Right atrium auricular region (tissue), 2 donors: ENCODE measurements around the gene SOX5. TPM values are rescaled to one million over a fixed set of nuclear protein-coding genes. Genes with fewer than 3 reads are reported as not detected.

Experiments
- DNase-seq: peaks from one replicate; pipeline ENCODE4 v3.0.0-alpha.2; 2019; ENCODE audit warnings: low spot score
- H3K27ac ChIP-seq, 2 donors: fragments of 200-600 bp; sonication (generic); 1 replicate in 1 of 2; 2 replicates in 1 of 2; pipeline ENCODE4 v1.5.1; 2016 to 2019
- H3K27me3 ChIP-seq, 2 donors: fragments of 200-600 bp; sonication (generic); one replicate each; pipeline versions ENCODE4 v1.5.1 to v1.6.0; 2017 to 2019
- H3K36me3 ChIP-seq: fragments of 200-600 bp; sonication (generic); one replicate; pipeline ENCODE4 v1.5.1; 2016
- H3K4me1 ChIP-seq, 2 donors: fragments of 200-600 bp; sonication (generic); one replicate each; pipeline versions ENCODE4 v1.5.1 to v1.6.0; 2017 to 2019
- H3K4me3 ChIP-seq, 2 donors: fragments of 200-600 bp; sonication (generic); 1 replicate in 1 of 2; 2 replicates in 1 of 2; pipeline ENCODE4 v1.5.1; 2017 to 2019; ENCODE audit warnings: mild to moderate bottlenecking in 1 of 2, moderate library complexity in 1 of 2
- H3K9me3 ChIP-seq, 2 donors: fragments of 200-600 bp; sonication (generic); one replicate each; pipeline ENCODE4 v1.5.1; 2019
- total RNA-seq, 2 donors: library from RNA; depleted of rRNA; stranded (reverse); fragments of >200 nt; gene quantifications; one replicate each; pipeline ENCODE4 v1.1.0, GENCODE V29; 2016
- TF ChIP-seq, protein P1 (sequence below), 2 donors: fragments of 200-600 bp; sonication (generic); IDR thresholded peaks; one replicate each; pipeline ENCODE4 v1.5.1; 2019; ENCODE audit warnings: antibody characterized with exemption in 2 of 2

Gene SOX5
- total RNA-seq, 2 donors from 2014 or later, result 3.9 to 5.6 TPM

DNA sequence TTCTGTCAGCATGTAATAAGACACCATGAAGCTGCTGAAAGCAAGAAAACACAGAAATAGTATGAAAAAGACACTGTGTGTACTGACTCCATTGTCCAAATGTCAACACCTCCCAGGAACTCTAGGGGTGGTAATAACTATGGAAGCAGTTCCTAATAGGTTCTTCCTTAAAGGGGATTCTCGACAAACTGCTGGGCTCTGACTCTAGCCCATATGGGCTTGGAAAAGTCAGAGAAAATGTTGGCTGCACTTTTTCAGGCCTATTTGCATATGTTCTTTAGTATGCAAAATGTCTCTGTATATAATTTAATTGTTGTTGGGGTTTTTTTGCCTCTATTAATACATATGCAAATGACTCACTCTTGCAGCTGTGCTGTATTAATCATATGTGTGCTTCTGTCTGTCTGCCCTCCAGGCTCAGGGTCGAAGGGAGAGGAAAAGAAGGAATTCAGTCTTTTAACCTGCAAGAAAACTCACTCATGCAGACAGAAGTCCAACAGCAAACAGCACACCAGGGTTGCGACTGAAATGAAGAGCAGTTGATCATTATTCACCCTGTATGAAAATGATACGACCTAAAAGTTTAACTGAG, 317.6 kb downstream of the SOX5 start:
- H3K9me3 ChIP-seq, result no peaks in the 10 kb centered on the region
- no peak overlapping the region for H3K4me3 ChIP-seq
- H3K4me1 ChIP-seq, result no peaks in the 10 kb centered on the region
- DNase-seq, result no peak
- no peaks in the 10 kb centered on the region for H3K36me3 ChIP-seq
- H3K27me3 ChIP-seq, result no peaks in the 10 kb centered on the region
- TF ChIP-seq, protein P1, sequence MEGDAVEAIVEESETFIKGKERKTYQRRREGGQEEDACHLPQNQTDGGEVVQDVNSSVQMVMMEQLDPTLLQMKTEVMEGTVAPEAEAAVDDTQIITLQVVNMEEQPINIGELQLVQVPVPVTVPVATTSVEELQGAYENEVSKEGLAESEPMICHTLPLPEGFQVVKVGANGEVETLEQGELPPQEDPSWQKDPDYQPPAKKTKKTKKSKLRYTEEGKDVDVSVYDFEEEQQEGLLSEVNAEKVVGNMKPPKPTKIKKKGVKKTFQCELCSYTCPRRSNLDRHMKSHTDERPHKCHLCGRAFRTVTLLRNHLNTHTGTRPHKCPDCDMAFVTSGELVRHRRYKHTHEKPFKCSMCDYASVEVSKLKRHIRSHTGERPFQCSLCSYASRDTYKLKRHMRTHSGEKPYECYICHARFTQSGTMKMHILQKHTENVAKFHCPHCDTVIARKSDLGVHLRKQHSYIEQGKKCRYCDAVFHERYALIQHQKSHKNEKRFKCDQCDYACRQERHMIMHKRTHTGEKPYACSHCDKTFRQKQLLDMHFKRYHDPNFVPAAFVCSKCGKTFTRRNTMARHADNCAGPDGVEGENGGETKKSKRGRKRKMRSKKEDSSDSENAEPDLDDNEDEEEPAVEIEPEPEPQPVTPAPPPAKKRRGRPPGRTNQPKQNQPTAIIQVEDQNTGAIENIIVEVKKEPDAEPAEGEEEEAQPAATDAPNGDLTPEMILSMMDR (IDR thresholded peaks at IDR 0.05), result no peak
- H3K27ac ChIP-seq, result no peak overlapping the region

DNA sequence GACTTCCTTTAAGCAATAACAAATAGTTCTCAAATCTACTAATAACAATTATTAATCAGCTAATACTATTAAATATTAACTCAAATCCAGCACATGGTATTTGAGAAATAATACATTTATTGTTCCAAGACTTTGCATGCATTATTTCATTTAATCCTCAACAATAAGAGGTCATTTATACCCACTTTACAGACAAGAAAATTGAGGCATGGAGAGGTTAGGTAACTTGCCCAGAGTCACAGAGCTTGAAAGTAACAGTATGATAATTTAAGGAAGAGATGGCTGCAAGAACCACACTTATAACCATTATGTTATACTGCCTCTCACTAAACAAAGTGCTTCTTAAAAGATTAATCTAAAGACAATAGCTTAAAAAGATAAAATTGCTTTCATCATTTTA, 318.9 kb downstream of the SOX5 start:
- Histone ChIP-seq H3K36me3 (no peaks in the 10 kb centered on the region), H3K27ac (no peak overlapping the region), H3K4me1 (no peaks in the 10 kb centered on the region), H3K4me3 (no peak overlapping the region), H3K9me3 (no peaks in the 10 kb centered on the region), H3K27me3 (no peaks in the 10 kb centered on the region)
- TF ChIP-seq, protein P1 (IDR thresholded peaks at IDR 0.05), result no peak
- DNase-seq, result no peak

DNA sequence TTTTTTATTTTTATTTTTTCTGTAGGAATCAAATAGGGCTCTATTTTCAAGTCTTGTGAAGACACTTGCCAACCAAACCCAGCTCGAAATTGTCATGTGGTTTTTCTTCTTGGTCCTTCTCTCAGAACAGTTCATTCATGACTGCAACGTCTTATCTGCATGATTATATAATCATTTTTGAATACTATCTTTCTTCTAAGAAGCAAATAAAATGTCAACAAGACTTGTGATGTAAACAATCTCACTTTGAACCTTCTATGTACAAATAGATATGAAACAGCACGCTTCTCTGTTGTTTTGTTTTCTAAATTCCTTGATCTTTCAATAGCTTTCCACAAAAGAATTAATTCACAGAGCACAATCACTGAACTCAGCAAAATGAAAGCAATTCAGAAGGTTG, 320.7 kb downstream of the SOX5 start:
- H3K27ac ChIP-seq, result no peak overlapping the region
- no peak overlapping the region for H3K4me3 ChIP-seq
- no peaks in the 10 kb centered on the region for H3K27me3 ChIP-seq
- H3K36me3 ChIP-seq, result no peaks in the 10 kb centered on the region
- no peaks in the 10 kb centered on the region for H3K9me3 ChIP-seq
- H3K4me1 ChIP-seq, result no peaks in the 10 kb centered on the region
- TF ChIP-seq, protein P1 (IDR thresholded peaks at IDR 0.05), result no peak
- no peak for DNase-seq

DNA sequence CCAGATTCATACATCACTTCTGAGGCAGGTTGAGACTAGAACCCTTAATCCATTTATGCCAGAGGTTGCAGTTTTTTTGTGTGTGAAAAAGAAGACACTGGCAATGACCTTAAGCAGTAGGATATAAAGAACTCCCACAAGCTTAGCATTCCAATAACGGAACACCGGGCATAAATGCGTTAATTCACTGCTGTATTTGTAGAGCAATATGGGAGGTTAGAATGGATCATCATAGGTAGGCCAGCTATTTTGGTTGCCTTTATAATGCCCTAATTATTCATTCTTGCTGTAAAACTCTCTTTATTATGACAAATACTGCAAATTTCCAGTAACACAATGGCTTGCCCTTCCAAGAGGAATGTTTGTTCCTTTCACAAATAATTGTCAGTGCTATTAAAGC, 322.7 kb downstream of the SOX5 start:
- Histone ChIP-seq H3K9me3 (no peaks in the 10 kb centered on the region), H3K27ac (no peak overlapping the region), H3K4me3 (no peak overlapping the region), H3K27me3 (no peaks in the 10 kb centered on the region), H3K4me1 (no peaks in the 10 kb centered on the region), H3K36me3 (no peaks in the 10 kb centered on the region)
- DNase-seq, result no peak
- TF ChIP-seq, protein P1 (IDR thresholded peaks at IDR 0.05), result no peak

DNA sequence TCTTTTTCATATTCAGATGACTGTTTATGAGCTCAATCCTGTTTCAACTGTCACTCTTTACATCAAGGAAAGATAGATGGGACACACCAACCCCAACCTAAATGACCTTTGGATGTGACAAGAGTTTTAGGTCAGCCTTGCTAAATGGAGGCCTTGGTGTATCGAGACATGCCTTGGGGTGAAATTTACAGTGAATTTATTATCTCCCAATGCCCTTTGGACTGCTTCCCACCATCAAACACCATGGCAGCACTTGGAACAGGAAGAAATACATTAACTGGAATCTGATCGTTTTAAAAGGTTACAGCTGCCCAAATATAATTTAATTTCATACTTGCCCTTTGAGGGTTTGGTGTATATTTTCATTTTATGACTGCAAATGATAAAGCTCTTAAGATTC, 327.6 kb downstream of the SOX5 start:
- Histone ChIP-seq H3K36me3 (no peaks in the 10 kb centered on the region), H3K4me1 (no peaks in the 10 kb centered on the region), H3K27me3 (no peaks in the 10 kb centered on the region), H3K9me3 (no peaks in the 10 kb centered on the region), H3K27ac (no peak overlapping the region), H3K4me3 (no peak overlapping the region)
- TF ChIP-seq, protein P1 (IDR thresholded peaks at IDR 0.05), result no peak
- no peak for DNase-seq

GRCh38 chr12:23618718-23619117, 330.8 kb downstream of the SOX5 start:
- H3K27me3 ChIP-seq, result no peaks in the 10 kb centered on the region
- no peaks in the 10 kb centered on the region for H3K9me3 ChIP-seq
- H3K4me3 ChIP-seq, result no peak overlapping the region
- H3K4me1 ChIP-seq, result no peaks in the 10 kb centered on the region
- TF ChIP-seq, protein P1 (IDR thresholded peaks at IDR 0.05), result no peak
- no peak overlapping the region for H3K27ac ChIP-seq
- DNase-seq, result no peak
- H3K36me3 ChIP-seq, result no peaks in the 10 kb centered on the region
